Head of caudate nucleus (tissue), 42 donors: ENCODE results near the gene CAPN12.
"Not testable (repeated sequence)": the region's sequence is repeated elsewhere in the genome, so short reads cannot be mapped to it uniquely, and the experiment has no call there.

Experiments used
- DNase-seq, 42 donors: peaks; one replicate each; pipeline versions ENCODE4 v3.0.0 to v3.0.0-alpha.2; 2020 to 2021; ENCODE audit warnings: mixed read lengths in 7 of 42
- intact Hi-C: fragments of 100-400 bp; cut with DNase I; formaldehyde crosslinking; loops from one replicate; pipeline ENCODE4 v1.15.0; 2022

The CAPN12 gene

GRCh38 chr19:38744298-38744681 lies at the start of gene CAPN12:
Gene CAPN12 (minus strand): TSS chr19:38744474. CDS start chr19:38744165, 309 bp downstream.
- no peak for DNase-seq
- intact Hi-C loops = no loop called here

DNA sequence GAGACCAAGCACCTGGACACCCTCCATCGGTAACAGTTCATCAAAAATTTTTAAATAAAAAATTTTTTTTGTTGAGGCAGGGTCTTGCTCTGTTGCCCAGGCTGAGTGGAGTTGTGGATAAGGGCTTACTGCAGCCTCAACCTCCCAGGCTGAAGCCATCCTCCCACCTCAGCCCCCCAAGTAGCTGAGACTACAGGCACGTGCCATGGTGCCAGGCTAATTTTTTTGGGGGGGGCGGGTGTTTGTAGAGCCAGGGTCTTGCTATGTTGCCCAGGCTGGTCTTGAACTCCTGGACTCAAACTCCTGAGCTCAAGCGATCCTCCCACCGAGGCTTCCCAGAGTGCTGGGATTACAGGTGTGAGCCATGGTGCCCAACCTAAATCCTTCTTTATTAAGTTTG lies 49.4 kb upstream of the CAPN12 start:
- intact Hi-C loops = no loop called here

DNA sequence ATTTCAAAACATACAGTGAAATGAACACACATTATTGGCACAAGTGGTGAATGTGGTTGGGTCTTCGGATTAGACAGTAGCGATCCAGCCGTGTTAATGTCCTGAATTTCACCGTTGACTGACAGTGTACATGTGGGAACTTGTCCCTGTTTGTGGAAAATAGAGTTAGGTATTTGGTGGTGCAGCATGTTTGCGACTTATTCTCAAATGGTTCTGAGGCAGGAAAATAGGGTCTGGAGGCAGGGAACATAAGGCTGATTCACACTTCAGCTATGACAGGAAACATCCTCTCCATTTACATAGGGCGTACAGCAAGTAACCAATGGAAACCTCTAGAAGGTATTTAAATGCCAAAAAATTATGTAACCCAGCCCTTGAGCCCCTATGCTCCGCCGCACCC lies 48.9 kb upstream of the CAPN12 start:
- intact Hi-C loops = no loop called here
- DNase-seq = no peak

More for the DNA sequence above, 49.4 kb upstream of the CAPN12 start:
- no peak for DNase-seq

DNA sequence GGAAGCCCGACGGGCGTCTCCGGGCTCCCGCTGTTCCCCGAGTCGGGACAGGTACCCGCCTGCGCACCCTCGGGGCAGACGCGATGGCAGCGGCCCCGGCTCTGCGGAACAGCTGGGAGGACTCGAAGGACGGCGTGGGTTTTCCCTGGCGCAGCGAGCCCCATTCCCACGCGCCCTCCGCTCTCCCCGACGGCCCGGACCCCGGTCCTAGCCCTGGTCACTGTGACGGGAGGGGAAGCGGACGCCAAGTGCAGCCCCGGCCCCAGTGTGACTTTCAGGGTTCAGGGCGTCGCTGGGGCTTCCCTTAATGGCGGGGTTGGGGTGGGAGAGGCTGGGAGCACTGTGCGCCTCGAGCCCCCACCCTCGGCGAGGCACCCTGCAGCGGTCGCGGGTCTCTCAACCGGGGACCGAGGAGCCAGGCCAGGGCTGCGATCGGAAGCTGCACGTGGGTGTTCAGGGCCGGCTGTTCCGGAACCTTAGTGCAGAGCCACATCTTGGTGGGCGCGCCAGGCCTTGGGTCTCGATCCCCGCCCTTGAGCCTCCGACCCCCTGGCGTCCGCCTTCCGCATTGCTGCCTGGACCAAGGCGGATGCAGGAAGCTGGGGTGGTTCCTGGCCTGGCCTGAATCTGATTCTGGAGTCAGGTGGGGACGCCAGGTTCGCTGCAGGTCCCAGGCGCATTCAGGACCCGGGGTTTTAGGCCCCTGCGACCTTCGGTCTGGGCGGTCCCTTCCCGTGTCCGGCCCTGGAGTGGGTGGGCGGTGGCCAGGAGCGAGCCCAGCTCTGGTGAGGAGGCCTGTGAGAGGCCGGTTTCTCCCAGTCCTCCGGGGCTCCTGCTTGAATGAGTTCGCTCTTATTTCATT lies 48.2 kb upstream of the CAPN12 start:
- peak in 1 of 42 donors; percentile 20 for DNase-seq
- intact Hi-C loops = no loop called here

- intact Hi-C loops, DNase-seq: not testable (repeated sequence)
Measured at GRCh38 chr19:38791451-38792064, 47.3 kb upstream of the CAPN12 start.

GRCh38 chr19:38790507-38791403 lies 46.5 kb upstream of the CAPN12 start:
- intact Hi-C loops, DNase-seq: not testable (repeated sequence)

DNA sequence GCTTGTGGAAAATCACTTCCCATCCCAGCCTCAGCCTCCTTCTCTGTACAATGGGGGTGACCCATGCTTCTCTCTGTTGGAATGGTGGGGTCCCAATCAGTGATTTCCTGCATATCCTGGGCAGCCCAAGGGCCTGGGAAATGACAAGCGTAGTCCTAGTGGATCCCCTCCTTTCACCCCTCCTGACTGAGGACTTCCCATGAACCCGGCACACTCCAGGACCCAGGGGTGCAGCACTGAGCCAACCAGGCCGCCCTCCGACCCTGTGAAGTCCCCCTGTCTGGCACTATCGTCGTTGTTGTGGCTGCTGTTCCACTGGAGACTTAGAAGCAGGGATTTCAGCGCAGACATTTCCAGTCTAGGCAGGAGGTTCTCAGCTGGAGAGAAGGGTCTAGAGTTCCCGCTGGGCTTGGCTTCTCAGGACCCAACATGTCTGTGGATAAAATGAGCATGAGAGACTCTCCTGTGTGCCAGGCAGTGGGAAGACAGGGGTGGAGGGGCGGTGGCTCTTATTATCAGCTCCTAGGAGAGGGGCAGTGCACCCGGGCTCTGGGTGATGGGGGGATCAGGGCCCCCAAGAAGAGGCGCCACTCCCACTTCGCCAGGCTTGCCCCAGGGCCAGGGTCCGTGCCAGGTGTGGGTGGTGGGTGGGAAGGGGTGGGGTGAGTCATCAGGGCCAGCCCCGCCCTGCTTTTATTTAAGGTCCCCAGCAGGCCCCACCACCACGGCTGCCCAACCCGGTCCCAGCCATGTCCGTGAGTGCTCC lies 44.4 kb upstream of the CAPN12 start, which contains the start of gene LGALS7B:
LGALS7B (plus strand) TSS at position 723 of the 766 bp plus-strand sequence; CDS start at position 750, 27 bp downstream.
- DNase-seq = no peak
- intact Hi-C loops = no loop called here

DNA sequence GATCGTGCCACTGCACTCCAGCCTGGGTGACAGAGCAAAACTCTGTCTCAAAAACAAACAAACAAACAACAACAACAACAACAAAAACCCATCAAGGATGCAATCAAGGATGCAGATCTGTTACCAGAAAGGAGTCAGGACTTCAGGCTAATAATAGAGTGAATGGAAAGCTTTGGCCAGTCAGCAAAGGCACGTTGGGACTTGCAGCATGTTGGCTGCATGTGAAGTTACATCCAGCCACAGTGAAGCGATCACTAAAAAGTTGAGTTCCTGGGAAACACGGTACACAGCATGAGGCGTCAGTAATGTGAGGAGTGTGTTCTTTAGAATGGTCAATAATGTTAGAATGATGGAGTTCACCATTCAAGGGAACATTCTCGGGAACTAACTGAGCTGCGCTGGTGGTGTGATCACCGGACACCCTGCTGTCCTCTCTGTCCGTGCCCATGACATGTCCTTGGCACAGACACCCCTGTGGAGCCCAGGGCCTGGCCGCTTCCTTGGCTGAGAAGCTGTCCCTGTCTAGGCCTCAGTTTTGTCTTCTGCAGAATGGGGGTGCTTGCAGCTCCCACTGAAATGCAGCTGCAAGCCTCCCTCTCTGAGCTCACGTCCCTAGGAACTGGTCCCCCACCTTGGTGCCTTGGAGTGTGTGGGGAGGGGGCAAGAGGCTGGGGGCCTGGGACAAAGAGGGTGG lies 42.4 kb upstream of the CAPN12 start:
- intact Hi-C loops = no loop called here
- DNase-seq = no peak

- DNase-seq, intact Hi-C loops: not testable (repeated sequence)
Measured at GRCh38 chr19:38786061-38786460, 41.8 kb upstream of the CAPN12 start.

DNA sequence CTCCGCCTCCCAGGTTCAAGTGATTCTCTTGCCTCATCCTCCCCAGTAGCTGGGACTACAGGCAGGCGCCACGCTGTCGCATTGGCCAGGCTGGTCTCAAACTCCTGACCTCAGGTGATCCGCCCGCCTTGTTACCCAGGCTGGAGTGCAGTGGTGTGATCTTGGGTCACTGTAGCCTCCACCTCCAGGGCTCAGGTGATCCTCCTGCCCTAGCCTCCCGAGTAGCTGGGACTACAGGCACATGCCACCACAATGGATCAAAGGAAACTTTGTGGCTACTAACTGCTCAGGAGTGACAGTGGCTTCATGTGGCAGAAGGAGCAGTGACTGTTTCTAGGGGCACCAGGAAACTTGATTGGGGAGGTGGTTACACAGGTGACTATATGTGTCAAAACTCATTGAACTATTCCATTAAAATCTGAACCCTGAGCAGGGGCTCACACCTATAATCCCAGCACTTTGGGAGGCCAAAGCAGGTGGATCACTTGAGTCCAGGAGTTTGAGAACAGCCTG lies 41.0 kb upstream of the CAPN12 start:
- DNase-seq = no peak

GRCh38 chr19:38784224-38784623 lies 40.0 kb upstream of the CAPN12 start:
- no peak for DNase-seq
- intact Hi-C loops = no loop called here

More for the DNA sequence above, 41.0 kb upstream of the CAPN12 start:
- intact Hi-C loops = no loop called here

DNA sequence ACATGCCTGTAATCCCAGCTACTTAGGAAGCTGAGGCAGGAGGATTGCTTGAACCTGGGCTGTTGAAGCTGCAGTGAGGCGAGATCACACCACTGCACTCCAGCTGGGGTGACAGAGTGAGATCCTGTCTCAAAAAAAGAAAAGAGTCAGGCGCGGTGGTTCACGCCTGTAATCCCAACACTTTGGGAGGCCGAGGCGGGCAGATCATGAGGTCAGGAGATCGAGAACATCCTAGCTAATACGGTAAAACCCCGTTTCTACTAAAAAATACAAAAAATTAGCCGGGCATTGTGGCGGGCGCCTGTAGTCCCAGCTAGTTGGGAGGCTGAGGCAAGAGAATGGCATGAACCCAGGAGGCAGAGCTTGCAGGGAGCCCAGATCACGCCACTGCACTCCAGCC lies 37.9 kb upstream of the CAPN12 start:
- intact Hi-C loops, DNase-seq: not testable (repeated sequence)

DNA sequence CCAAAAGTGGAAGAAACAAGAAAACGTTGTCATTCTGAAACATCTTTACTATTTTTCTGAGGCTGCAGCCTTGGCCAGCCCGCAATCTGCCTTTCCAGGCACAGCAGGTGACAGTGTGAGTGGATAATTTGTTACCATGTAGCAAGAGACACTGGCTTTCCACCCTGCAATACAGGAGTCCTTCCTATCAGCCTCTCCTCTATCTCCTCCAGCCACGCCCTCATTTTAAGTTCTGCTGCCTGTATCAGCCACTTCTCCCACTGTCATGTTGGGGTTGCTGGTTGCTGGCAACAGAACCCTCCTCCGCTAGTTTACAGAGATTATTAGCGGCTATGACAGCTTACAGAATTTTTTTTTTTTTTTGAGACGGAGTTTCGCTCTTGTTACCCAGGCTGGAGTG lies 36.8 kb upstream of the CAPN12 start:
- no peak for DNase-seq
- intact Hi-C loops = no loop called here

GRCh38 chr19:38780443-38780842 lies 36.2 kb upstream of the CAPN12 start:
- no peak for DNase-seq
- intact Hi-C loops = no loop called here

DNA sequence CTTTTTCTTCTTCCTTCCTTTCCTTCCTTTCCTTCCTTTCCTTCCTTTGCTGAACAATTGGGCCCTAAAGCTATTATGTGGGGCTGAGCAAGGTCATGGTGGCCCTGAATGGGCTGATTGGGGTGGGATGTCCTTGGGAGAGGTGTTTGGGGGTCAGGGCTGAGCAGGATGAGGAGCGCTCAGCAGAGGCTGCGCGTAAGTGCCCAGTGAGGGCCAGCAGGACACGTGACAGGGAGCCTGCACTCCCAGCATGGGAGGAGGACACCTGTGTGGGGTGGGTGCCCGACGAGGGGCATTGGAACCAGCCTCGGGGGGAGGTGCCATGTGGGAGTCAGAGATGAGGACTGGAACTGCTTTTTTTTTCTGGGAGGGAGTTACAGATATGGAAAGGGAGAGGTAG lies 34.5 kb upstream of the CAPN12 start:
- intact Hi-C loops = no loop called here
- no peak for DNase-seq

DNA sequence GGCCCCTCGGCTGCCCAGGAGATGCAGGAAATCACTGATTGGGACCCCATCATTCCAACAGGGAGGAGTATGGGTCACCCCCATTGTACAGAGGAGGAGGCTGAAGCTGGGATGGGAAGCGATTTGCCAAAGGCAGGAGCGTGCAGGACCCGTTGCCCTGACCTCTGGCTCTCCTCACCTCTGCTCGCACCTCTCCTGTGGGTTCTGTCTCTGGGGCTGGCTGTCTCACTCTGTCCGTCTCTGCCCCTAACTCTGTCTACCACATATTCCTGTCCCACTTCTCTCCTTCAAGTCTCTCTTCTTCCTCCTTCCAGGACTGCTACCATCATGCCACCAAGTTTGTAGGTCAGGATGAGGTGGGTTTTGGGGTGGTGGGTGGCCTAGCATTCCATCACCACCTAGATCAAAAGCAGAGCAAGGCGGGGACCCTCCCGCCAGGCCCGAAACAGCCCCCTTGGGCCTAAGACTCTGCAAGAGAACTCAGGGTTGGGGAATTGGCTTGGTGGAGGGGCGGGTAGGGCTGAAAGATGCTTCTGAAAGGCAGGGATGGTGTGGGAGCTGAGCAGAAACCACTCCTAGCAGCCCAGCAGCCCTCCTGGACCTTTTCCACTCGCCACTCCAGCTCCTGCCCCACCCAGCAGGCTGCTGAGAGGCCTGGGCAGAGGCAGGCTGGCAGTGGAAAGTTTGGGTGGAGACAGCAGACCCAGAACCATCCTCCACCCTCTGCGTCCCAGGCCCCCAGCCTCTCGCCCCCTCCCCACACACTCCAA lies 30.1 kb upstream of the CAPN12 start:
- DNase-seq = no peak
- intact Hi-C loops = no loop called here
